Thyroid gland (tissue), 4 donors: ENCODE measurements around the gene RHBDF2. TPM values are rescaled to one million over a fixed set of nuclear protein-coding genes. Genes with fewer than 3 reads are reported as not detected.
A peak's percentile ranks its signal among the peaks of the same experiment; 100 is the strongest.

ENCODE experiments used
- DNase-seq, 2 donors: peaks; one replicate each; pipeline ENCODE4 v3.0.0-alpha.2; 2019
- H3K27ac ChIP-seq, 3 donors: fragments of 200-600 bp; sonication (generic); 1 replicate in 2 of 3; 2 replicates in 1 of 3; pipeline ENCODE4 v1.5.1; 2016 to 2019; ENCODE audit warnings: mild to moderate bottlenecking in 1 of 3, moderate library complexity in 1 of 3
- H3K27me3 ChIP-seq: fragments of 200-600 bp; sonication (generic); one replicate; pipeline ENCODE4 v1.5.1; 2019
- H3K36me3 ChIP-seq, 2 donors: fragments of 200-600 bp; sonication (generic); one replicate each; pipeline ENCODE4 v1.5.1; 2016 to 2019
- H3K4me1 ChIP-seq, 2 donors: fragments of 200-600 bp; sonication (generic); one replicate each; pipeline ENCODE4 v1.5.1; 2017 to 2019
- H3K4me3 ChIP-seq, 3 donors: fragments of 200-600 bp; sonication (generic); replicated peaks in 1 of 3; 1 replicate in 2 of 3; 2 replicates in 1 of 3; pipeline ENCODE4 v1.5.1; 2016; ENCODE audit warnings: mild to moderate bottlenecking in 1 of 3
- H3K9me3 ChIP-seq: fragments of 200-600 bp; sonication (generic); one replicate; pipeline ENCODE4 v1.5.1; 2017
- CTCF ChIP-seq, 6 experiments: fragments of 200-600 bp in 3 of 6; fragments of 450-650 bp in 3 of 6; sonication (generic) in 3 of 6; IDR thresholded peaks; one replicate each; pipeline ENCODE4 v1.5.1; 2016 to 2019; ENCODE audit warnings: antibody characterized with exemption in 6 of 6, mild to moderate bottlenecking in 2 of 6, inconsistent platforms in 1 of 6, moderate library complexity in 1 of 6
- POLR2A ChIP-seq, 2 donors: fragments of 450-650 bp; IDR thresholded peaks; one replicate each; pipeline ENCODE4 v1.6.1; 2017; ENCODE audit warnings: antibody characterized with exemption in 2 of 2, mild to moderate bottlenecking in 2 of 2, moderate library complexity in 1 of 2
- WGBS, 2 donors: methylation state at CpG; one replicate each; pipeline ENCODE4 v1.1.5; 2017; 5-methylcytosine and 5-hydroxymethylcytosine counted together
- intact Hi-C: fragments of 100-400 bp; cut with DNase I; formaldehyde crosslinking; loops from one replicate; pipeline ENCODE4 v1.15.1; 2023
- total RNA-seq, 4 donors: library from RNA; depleted of rRNA; stranded (reverse); fragments of >200 nt; gene quantifications; one replicate each; pipeline ENCODE4 v1.2.3, GENCODE V29; 2016

Gene RHBDF2
- 10 to 100 TPM; 16.4 to 31.1 (median 22.1) TPM for total RNA-seq

GRCh38 chr17:76501018-76501826 is at the start of gene RHBDF2:
TSS of gene RHBDF2 (minus strand) at chr17:76501423. CDS start at chr17:76481524, 19,899 bp downstream.
- H3K4me1 ChIP-seq: peaks cover 39 to 47% of the 10 kb centered on the region in 2 donors
- DNase-seq: peak; percentile 89
- WGBS, 2 donors: 3 to 5% methylated on average over 14 to 19 of the region's 72 CpGs
- intact Hi-C loops: no loop called here
- H3K27me3 ChIP-seq: no peaks in the 10 kb centered on the region
- peak within 1 kb of the TSS; percentile 68 to 88 (median 85) for H3K27ac ChIP-seq
- H3K4me3 ChIP-seq: peak within 1 kb of the TSS; percentile 17 to 72 (median 24)
- H3K36me3 ChIP-seq: no peaks in the 10 kb centered on the region
- no peaks in the 10 kb centered on the region for H3K9me3 ChIP-seq
- TF ChIP-seq CTCF (IDR thresholded peaks at IDR 0.05) (no peak), POLR2A (IDR thresholded peaks at IDR 0.05) (peak in 1 of 2 donors; percentile 90)

- WGBS, 2 donors: 89 to 92% methylated on average over 7 of the region's 7 CpGs
- H3K27ac ChIP-seq: no peak overlapping the region
- H3K4me3 ChIP-seq: no peak overlapping the region
- TF ChIP-seq POLR2A (IDR thresholded peaks at IDR 0.05): no peak
- TF ChIP-seq CTCF (IDR thresholded peaks at IDR 0.05): no peak
- no peaks in the 10 kb centered on the region for H3K27me3 ChIP-seq
- H3K9me3 ChIP-seq: no peaks in the 10 kb centered on the region
- peaks cover 34 to 51% of the 10 kb centered on the region in 2 donors for H3K4me1 ChIP-seq
- no peak for DNase-seq
- H3K36me3 ChIP-seq: no peaks in the 10 kb centered on the region
- intact Hi-C loops: no loop called here
Observed at GRCh38 chr17:76549539-76549938, 48.3 kb upstream of the RHBDF2 start.

- intact Hi-C loops: no loop called here
- Histone ChIP-seq H3K4me1 (peaks cover 32 to 48% of the 10 kb centered on the region in 2 donors), H3K36me3 (no peaks in the 10 kb centered on the region), H3K4me3 (no peak overlapping the region), H3K27me3 (no peaks in the 10 kb centered on the region), H3K27ac (no peak overlapping the region), H3K9me3 (no peaks in the 10 kb centered on the region)
- TF ChIP-seq POLR2A (IDR thresholded peaks at IDR 0.05) (no peak), CTCF (IDR thresholded peaks at IDR 0.05) (no peak)
- WGBS, 2 donors: 89 to 93% methylated on average over 9 of the region's 9 CpGs
- no peak for DNase-seq
Observed at GRCh38 chr17:76549215-76549518, 47.9 kb upstream of the RHBDF2 start.

- DNase-seq: no peak
- H3K4me3 ChIP-seq: no peak overlapping the region
- H3K4me1 ChIP-seq: peaks cover 27 to 44% of the 10 kb centered on the region in 2 donors
- 66 to 78% methylated on average over 8 to 9 of the region's 9 CpGs for WGBS, 2 donors
- H3K36me3 ChIP-seq: no peaks in the 10 kb centered on the region
- no peak for TF ChIP-seq CTCF (IDR thresholded peaks at IDR 0.05)
- TF ChIP-seq POLR2A (IDR thresholded peaks at IDR 0.05): no peak
- H3K9me3 ChIP-seq: no peaks in the 10 kb centered on the region
- intact Hi-C loops: no loop called here
- no peak overlapping the region for H3K27ac ChIP-seq
- H3K27me3 ChIP-seq: no peaks in the 10 kb centered on the region
Observed at GRCh38 chr17:76548378-76549214, 47.4 kb upstream of the RHBDF2 start.
